GM12874 (cell line): ENCODE data around the gene SGTA.

Source experiments
- TF ChIP-seq, protein P1 (sequence below): IDR thresholded peaks from 2 replicates; pipeline ENCODE4 v1.5.1; 2011; ENCODE audit warnings: low read depth, mild to moderate bottlenecking, control low read depth, low read length, moderate library complexity; ENCODE audit not compliant: insufficient read depth

The SGTA gene

DNA sequence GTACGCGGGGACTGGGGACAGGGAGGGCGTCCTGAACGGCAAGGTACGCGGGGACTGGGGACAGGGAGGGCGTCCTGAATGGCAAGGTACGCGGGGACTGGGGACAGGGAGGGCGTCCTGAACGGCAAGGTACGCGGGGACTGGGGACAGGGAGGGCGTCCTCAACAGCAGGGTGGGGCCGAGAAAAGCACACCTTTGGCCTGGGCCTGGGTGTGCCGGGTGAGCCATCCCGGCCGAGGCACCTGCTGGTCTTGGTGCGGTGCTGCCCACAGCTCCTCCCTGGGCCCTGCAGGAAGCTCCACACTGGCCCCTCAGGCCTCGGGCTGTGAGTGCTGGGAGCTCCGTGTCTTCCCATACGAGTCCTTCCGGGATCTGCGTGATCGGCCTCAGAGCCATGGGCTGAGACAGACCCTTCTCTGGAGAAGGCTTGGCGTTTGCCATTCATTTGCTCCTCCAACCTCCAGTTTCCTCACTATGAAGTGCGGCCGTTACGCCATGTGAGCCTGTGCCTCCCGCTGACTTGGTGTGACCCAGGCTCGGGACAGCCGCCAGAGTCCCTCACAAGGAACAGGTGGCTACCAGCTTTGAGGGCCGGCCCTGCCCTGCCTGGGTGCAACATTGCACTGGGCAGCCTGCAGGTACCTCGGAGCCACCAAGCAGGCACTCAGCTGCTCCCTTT is 28.8 kb upstream of the SGTA start:
- TF ChIP-seq, protein P1, sequence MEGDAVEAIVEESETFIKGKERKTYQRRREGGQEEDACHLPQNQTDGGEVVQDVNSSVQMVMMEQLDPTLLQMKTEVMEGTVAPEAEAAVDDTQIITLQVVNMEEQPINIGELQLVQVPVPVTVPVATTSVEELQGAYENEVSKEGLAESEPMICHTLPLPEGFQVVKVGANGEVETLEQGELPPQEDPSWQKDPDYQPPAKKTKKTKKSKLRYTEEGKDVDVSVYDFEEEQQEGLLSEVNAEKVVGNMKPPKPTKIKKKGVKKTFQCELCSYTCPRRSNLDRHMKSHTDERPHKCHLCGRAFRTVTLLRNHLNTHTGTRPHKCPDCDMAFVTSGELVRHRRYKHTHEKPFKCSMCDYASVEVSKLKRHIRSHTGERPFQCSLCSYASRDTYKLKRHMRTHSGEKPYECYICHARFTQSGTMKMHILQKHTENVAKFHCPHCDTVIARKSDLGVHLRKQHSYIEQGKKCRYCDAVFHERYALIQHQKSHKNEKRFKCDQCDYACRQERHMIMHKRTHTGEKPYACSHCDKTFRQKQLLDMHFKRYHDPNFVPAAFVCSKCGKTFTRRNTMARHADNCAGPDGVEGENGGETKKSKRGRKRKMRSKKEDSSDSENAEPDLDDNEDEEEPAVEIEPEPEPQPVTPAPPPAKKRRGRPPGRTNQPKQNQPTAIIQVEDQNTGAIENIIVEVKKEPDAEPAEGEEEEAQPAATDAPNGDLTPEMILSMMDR: no peak

- TF ChIP-seq, protein P1: no peak
Observed at GRCh38 chr19:2811221-2811722, 28.2 kb upstream of the SGTA start.

DNA sequence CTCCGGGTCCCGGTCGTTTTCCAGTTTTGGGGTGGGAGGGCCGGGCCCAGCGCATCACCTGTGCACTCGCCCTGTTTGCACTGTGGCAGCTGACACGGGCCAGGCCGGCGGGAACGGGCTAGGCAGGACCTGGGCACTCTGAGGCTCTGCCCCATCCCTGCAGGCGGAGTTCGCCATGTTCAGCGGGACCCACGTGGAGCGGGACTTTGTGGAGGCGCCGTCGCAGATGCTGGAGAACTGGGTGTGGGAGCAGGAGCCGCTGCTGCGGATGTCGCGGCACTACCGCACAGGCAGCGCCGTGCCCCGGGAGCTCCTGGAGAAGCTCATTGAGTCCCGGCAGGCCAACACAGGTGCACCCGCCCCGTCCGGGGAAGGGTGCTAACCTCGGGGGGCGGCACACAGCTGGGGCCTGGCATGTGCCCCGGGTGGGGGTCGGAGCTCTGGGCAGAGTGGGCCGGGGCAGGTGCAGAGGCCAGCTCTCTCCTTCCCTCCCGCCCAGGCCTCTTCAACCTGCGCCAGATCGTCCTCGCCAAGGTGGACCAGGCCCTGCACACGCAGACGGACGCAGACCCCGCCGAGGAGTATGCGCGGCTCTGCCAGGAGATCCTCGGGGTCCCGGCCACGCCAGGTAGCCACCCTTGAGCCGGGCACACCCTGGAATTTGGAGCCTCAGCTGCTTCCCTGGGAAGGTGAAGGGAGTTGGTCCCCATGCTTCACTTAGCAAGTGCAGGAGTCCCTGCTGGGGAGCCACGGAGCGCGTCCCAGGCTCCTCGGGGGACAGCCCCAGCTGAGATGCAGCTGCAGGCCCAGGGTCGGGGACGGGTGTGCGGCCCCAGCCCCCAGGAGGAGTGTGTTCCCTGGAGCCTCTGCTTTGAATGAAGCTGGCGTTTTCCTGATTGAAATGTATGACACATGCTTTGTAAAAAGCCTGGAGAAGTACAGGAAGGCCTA is 27.3 kb upstream of the SGTA start:
- TF ChIP-seq, protein P1: no peak

GRCh38 chr19:2809387-2810140 is 26.5 kb upstream of the SGTA start:
- TF ChIP-seq, protein P1: no peak

- TF ChIP-seq, protein P1: no peak
Observed at GRCh38 chr19:2808129-2808941, 25.3 kb upstream of the SGTA start.

DNA sequence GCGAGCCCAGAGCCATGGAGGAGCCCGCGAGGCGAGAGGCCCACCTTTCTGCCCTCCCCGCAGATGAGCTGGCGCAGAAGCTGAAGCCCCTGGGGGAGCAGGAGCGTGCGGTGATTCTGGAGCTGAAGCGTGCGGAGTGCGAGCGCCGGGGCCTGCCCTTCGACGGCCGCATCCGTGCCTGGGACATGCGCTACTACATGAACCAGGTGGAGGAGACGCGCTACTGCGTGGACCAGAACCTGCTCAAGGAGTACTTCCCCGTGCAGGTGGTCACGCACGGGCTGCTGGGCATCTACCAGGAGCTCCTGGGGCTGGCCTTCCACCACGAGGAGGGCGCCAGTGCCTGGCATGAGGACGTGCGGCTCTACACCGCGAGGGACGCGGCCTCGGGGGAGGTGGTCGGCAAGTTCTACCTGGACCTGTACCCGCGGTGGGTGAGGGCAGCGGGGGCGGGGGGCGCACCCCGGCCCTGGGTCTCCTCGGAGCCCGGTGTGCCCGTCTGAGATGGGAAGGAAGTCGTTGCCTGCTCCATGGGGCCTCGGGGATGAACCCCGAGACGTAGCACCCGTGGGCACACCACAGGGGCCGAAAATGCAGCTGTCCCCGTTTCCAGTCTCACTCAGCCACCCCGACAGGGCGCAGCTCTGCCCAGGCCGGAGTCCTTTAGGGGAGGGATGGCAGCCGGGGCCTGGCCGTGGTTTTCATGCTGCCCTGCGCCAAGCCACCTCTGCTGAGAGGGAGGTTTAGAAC is 24.5 kb upstream of the SGTA start:
- TF ChIP-seq, protein P1: no peak
